Left ventricle myocardium inferior (tissue), 1 donor: ENCODE results near the gene C14orf132. TPM values are rescaled to one million over a fixed set of nuclear protein-coding genes. Genes with fewer than 3 reads are reported as not detected.

Experiments used
- DNase-seq: peaks from one replicate; pipeline ENCODE4 v3.0.0-alpha.2; 2020
- H3K27ac ChIP-seq: fragments of 200-600 bp; replicated peaks from 2 replicates; pipeline ENCODE4 v1.8.0; 2021
- H3K27me3 ChIP-seq: fragments of 200-600 bp; 2 replicates; pipeline ENCODE4 v1.8.0; 2021; ENCODE audit warnings: low read depth
- H3K36me3 ChIP-seq: fragments of 200-600 bp; 2 replicates; pipeline ENCODE4 v1.8.0; 2021
- H3K4me1 ChIP-seq: fragments of 200-600 bp; 2 replicates; pipeline ENCODE4 v1.8.0; 2021
- H3K4me3 ChIP-seq: fragments of 200-600 bp; 2 replicates; pipeline ENCODE4 v1.8.0; 2021; ENCODE audit warnings: mild to moderate bottlenecking, moderate library complexity
- H3K9me3 ChIP-seq: fragments of 200-600 bp; replicated peaks from 2 replicates; pipeline ENCODE4 v1.8.0; 2021
- CTCF ChIP-seq: fragments of 200-600 bp; IDR thresholded peaks from 2 replicates; pipeline ENCODE4 v1.8.0; 2021; ENCODE audit warnings: antibody characterized with exemption, mild to moderate bottlenecking, borderline replicate concordance
- intact Hi-C: fragments of 100-400 bp; cut with micrococcal nuclease; formaldehyde crosslinking; loops from one replicate; pipeline ENCODE4 v1.11.0; 2022
- total RNA-seq: library from RNA; stranded (reverse); fragmentation: NEBNext Ultra II Directional; extraction: Animal tissue kit (Norgen Biotek cat#: 25700); gene quantifications from one replicate; pipeline ENCODE4 v1.2.1, GENCODE V29; 2021
- donor health status: DM: no; HTN: yes; CAD: no; lungs with severe emphysema.

The C14orf132 gene
- total RNA-seq, 1 donor from 2014 or later, result 4.8 TPM

GRCh38 chr14:96077983-96078624 lies 38.9 kb downstream of the C14orf132 start:
- Histone ChIP-seq H3K27me3 (peaks cover 64% of the 10 kb centered on the region), H3K27ac (no peak overlapping the region), H3K9me3 (peaks cover 9% of the 10 kb centered on the region), H3K36me3 (no peaks in the 10 kb centered on the region), H3K4me1 (no peaks in the 10 kb centered on the region), H3K4me3 (no peak overlapping the region)
- intact Hi-C loops, result no loop called here
- no peak for TF ChIP-seq CTCF
- DNase-seq, result no peak

- no peaks in the 10 kb centered on the region for H3K4me1 ChIP-seq
- intact Hi-C loops, result no loop called here
- H3K27ac ChIP-seq, result no peak overlapping the region
- no peak overlapping the region for H3K4me3 ChIP-seq
- TF ChIP-seq CTCF, result no peak
- no peak for DNase-seq
- H3K27me3 ChIP-seq, result peaks cover 70% of the 10 kb centered on the region
- peaks cover 4% of the 10 kb centered on the region for H3K9me3 ChIP-seq
- no peaks in the 10 kb centered on the region for H3K36me3 ChIP-seq
Measured at GRCh38 chr14:96078625-96079016, 39.5 kb downstream of the C14orf132 start.

GRCh38 chr14:96079066-96079465 lies 39.9 kb downstream of the C14orf132 start:
- no peak overlapping the region for H3K4me3 ChIP-seq
- intact Hi-C loops, result no loop called here
- no peaks in the 10 kb centered on the region for H3K4me1 ChIP-seq
- H3K27me3 ChIP-seq, result peaks cover 72% of the 10 kb centered on the region
- no peaks in the 10 kb centered on the region for H3K36me3 ChIP-seq
- TF ChIP-seq CTCF, result no peak
- H3K9me3 ChIP-seq, result no peaks in the 10 kb centered on the region
- no peak for DNase-seq
- H3K27ac ChIP-seq, result no peak overlapping the region

- DNase-seq, result no peak
- Histone ChIP-seq H3K27me3 (peaks cover 72% of the 10 kb centered on the region), H3K4me3 (no peak overlapping the region), H3K27ac (no peak overlapping the region), H3K36me3 (no peaks in the 10 kb centered on the region), H3K9me3 (no peaks in the 10 kb centered on the region), H3K4me1 (no peaks in the 10 kb centered on the region)
- no peak for TF ChIP-seq CTCF
- intact Hi-C loops, result no loop called here
Measured at GRCh38 chr14:96080571-96080970, 41.4 kb downstream of the C14orf132 start.

DNA sequence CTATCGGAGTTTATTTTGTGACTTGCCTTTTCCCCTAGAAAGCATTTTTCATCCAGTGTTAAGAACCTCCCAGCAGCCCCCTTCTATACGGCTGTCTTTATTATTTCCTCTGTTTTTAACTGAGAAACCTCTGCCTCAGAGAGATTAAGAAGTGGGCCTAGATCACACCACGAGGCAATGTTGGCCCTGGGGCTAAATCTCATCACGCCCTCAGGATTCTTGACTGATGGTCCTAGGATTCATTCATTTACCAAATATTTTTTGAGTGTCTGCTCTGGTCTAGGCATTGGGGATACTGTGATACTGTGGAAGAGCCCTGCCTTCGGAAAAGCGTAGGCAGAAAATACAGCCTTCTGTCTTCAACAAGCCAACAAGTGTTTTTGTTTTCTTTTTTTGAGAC lies 42.1 kb downstream of the C14orf132 start:
- H3K9me3 ChIP-seq, result no peaks in the 10 kb centered on the region
- no peak overlapping the region for H3K4me3 ChIP-seq

More for the DNA sequence above, 42.1 kb downstream of the C14orf132 start:
- intact Hi-C loops, result no loop called here
- no peaks in the 10 kb centered on the region for H3K36me3 ChIP-seq
- no peak for DNase-seq
- TF ChIP-seq CTCF, result no peak
- H3K27ac ChIP-seq, result no peak overlapping the region
- H3K27me3 ChIP-seq, result peaks cover 76% of the 10 kb centered on the region
- no peaks in the 10 kb centered on the region for H3K4me1 ChIP-seq
